GM21723 (cell line): Measurements from ENCODE around the gene BCKDK.

ENCODE experiments used
- ATAC-seq: cut with Tn5 transposase; IDR thresholded peaks from one replicate; pipeline ENCODE4 v1.9.1; 2021; ENCODE audit warnings: mild to moderate bottlenecking, moderate library complexity; ENCODE audit not compliant: unreplicated experiment

Gene BCKDK

GRCh38 chr16:31080035-31080629, 28.1 kb upstream of the BCKDK start:
- no peak for ATAC-seq

- ATAC-seq, result no peak
These were observed 27.3 kb upstream of the BCKDK start for GRCh38 chr16:31080756-31081419.

DNA sequence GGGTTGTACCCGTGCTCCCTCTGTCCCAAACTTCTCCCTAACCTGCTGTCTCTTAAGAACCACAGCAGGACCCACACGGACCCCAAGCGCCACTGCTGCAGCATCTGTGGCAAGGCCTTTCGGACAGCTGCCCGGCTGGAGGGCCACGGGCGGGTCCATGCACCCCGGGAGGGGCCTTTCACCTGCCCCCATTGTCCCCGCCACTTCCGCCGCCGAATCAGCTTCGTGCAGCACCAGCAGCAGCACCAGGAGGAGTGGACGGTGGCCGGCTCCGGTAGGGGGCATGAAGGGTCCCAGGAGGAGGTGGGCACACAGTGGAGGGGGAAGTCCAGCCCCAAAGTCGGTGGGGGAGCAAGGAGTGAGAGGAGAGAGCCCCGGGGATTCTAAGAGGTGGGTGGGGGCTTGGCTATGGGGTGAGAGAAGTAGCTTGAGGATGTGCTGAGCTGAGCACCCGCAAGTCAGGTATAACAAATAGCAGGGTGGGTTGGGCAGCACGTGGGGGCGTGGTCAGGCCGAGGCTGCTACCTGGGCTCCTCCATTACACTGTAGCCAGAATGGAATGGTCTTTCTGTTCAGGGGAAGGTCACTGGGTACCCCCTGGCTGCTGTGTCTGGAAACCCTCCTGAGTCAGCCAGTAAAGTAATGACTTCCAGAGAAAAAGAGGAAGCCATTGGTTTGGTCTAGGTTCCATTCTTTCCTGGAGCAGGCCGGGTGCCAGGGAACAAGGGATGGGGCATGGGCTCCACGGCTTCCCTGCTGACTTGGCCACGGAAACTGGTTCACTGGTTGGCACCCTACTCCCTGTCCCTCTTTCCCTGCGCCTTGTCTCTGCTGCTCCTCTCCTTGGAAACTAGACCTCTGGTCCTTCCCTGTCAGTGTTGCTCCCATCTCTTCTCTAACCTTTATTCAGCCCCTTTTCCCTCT, 26.5 kb upstream of the BCKDK start:
- no peak for ATAC-seq

- ATAC-seq, result no peak
These were observed 25.7 kb upstream of the BCKDK start for GRCh38 chr16:31082368-31083045.

DNA sequence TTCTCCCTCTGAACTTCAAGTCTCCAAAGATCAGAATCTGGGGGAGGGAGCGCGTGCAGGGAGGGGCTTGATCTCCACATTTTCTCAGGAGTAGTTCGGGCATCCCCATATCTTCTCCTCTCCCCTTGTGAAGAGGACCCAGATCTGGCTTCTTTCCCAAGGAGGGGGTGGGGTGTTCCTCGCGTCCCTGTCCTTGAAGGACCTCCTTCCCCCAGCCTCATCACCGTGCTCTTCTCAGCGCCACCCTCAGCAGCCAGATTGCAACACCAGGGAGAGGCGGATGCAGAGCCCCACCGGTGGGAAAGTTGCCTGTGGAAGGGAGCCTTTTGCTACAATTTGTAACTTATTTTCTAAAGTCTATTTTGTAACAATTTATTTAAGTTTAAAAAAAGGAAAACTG, 25.1 kb upstream of the BCKDK start:
- no peak for ATAC-seq

DNA sequence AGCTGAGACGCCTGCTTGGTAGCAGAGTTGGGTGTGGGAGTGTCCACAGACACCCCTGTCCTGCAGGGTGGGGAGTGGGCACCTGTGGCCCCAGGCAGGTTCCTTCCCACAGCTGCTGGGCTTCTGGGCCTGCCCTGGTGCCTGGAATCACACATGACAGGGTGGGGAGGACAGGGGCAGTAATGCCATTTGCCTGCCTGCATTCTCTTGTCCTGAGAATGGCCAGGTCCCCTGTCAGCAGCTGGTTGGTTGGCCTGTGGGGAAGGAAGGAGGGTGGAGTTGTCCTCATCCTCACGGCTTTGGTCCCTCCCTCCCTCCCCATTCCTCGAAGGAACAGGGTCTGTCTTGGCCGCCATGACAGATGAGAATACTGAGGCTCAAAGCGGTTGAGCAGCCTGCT, 24.6 kb upstream of the BCKDK start:
- no peak for ATAC-seq

DNA sequence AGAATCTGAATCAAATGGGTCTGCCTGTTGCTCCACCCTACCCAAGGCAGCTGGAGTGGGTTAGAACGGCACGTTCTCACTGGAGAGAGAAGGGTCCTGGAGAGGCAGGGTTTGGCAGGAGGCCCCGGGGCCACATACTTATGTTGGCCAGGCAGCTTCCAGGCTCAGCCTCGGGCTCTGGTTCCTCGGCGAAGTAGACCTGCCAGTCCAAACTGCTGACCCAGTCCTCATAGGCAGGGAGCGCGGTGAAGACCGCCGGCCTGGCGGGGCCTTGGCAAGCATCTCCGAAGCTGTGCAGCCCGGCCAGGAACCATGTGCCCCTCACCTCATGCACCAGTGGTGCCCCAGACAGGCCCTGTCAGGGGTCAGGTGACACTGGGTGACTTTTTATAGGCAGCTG, 24.2 kb upstream of the BCKDK start:
- ATAC-seq, result no peak

- no peak for ATAC-seq
These were observed 23.4 kb upstream of the BCKDK start for GRCh38 chr16:31084584-31085302.

DNA sequence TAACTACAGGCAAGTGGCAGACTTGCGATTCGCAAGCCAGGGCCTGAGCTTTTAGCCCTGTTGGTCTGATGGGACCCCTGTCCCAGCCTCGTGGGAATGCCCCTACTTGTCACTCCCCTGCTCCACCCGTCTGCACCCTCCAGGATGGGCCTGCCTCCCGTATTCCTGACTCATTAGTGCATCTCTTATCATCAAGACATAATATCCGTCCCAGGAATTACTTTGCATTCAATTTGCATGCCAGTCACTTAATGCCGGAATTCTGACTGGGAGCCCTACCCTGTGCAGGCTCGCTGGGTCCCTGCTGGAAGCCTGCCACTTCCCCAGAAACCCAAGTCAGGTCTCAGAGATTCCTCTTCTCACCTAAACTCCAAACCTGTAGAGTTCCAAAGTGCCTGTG, 22.8 kb upstream of the BCKDK start:
- ATAC-seq, result no peak

- no peak for ATAC-seq
These were observed 22.1 kb upstream of the BCKDK start for GRCh38 chr16:31085873-31086628.

- no peak for ATAC-seq
These were observed 21.6 kb upstream of the BCKDK start for GRCh38 chr16:31086629-31086906.

GRCh38 chr16:31087481-31087880, 20.7 kb upstream of the BCKDK start:
- no peak for ATAC-seq

DNA sequence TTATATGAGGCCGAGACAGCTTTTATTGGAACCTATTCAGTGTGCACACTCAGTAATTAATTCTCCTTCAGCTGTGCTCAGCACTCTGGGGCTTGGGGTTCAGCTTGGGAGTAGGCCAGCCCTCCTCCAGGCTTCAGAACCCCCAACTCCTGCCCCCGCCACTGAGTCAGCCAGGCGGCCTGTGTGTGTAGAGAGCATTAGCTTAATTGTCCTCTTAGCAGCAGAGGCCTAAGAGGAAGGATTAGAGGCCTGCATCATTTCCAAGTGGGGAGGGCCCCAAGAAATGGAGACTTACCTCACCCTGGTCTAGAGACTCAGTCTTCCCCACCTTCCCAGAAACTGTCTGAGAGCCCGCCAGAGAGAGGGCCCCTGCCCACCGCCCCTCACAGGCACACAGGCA, 20.2 kb upstream of the BCKDK start:
- no peak for ATAC-seq

DNA sequence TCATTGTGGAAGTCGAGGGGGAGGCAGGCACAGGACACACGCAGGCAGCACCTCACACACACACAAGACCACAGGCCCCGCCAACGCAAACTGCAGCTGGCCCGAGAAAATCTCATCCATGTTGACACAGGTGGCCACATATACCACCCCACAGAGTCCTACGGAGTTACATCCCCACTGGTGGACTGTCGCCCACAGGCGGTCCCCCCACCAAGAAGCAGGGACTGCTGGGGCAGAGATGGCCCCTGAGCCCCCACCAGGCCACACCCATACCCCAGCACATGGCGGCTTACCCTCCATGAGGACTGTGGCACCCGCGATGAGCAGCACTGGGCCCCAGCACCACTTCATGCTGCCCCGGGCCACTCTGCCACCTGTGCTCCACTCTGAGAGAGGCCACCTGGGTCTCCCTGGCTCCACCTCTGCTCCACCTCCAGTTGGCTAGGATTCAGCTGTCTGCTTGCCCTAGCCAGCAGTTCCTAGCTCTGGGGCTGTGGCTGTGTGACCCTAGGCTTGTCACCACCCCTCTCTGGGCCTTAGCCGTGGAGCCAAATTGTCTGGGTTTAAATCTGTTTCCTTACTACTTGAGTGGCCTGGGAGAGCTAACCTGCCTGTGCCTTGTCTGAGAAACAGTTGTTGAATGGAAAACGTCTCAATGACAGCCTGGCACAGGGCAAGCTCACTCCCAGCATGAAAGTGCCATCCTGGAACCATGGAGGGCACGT, 19.6 kb upstream of the BCKDK start, which contains the start of gene PRSS53:
Gene PRSS53, minus strand, starts transcription at position 485 of the 725 bp plus-strand sequence. Its CDS starts 134 bp downstream, at position 351.
- ATAC-seq, result no peak

DNA sequence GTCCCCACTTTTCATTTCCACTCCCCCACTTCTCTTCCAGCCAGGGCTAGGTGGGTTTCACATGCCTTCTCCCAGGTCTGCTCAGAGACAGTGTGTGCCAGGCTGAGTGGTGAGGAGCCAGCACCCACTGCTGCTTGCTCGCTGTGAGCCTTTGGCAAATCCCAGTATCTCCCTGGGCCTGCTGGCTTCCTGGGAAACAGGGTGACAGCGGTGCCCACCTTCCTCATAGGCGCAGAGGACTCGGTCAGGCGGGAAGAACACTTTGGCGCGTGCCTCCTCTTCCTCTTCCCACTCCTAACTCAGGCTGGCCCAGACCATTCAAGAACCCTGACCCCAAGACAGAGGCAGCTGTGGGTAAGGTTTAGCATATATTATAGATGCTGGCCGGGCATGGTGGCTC, 19.0 kb upstream of the BCKDK start:
- no peak for ATAC-seq

DNA sequence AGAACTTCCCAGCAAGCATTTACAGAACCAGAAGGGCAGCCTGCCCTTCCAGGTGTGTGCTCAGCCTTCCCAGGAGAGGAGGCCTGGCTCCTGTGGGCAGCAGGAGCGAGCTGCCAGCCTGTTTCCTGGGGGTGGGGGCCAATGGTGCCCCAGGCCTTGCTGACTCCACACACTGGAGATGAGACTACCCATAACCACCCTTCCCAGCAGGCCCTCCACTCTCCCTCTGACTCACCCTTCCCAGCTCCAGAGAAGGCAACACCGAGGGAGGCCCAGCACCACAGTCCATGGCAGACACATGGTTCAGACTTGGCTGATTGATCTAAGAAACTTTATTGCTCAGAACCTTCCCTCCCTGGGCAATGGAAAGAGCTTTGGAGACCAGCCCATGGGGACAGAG, 17.6 kb upstream of the BCKDK start:
- ATAC-seq, result no peak

DNA sequence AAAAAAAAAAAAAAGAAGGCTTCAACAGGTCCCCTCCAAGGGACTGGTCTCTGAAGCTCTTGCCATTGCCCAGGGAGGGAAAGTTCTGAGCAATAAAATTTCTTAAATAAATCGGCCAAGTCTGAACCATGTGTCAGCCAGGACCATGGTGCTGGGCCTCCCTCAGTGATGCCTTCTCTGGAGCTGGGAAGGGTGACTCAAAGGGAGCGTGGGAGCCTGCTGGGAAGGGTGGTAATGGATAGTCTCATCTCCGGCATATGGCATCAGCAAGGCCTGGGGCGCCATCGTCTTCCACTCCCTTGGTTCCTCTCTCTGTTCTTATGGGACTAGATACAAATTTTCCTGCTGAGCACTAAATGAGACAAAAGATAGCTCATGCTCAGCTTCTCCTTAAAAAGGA, 15.9 kb upstream of the BCKDK start:
- no peak for ATAC-seq

DNA sequence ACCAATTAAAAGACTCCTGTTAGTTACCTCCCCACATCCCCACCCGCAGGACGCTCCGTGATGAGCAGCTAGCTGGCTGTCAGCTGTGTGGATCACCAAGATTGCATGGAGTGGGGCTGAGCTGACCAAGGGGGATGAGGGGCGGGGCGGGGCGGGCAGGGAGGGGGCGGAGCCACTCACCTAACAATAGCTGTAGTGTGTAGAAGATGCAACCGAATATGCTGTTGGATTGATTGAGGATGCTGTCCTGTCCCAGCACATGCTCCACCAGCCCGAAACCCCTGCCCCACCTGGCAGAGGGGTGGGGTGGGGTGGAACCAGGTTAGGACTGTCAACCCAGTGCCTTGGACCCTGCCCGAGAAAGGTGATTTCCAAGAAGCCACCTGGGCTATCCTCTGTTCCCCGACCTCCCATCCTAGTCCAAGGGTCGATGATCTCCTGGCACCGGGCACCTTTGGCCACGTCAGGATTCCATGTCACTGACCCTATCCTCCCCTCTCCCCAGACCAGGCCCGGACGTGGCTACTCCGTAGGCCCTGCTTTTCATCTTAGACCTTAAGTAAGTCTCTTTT, 15.0 kb upstream of the BCKDK start:
- ATAC-seq, result no peak

- ATAC-seq, result peak; percentile 2
These were observed 14.1 kb upstream of the BCKDK start for GRCh38 chr16:31094088-31094423.
